A673 (cell line): ENCODE data around the gene TMEM106C. TPM values are rescaled to one million over a fixed set of nuclear protein-coding genes. Genes with fewer than 3 reads are reported as not detected.
A peak's percentile ranks its signal among the peaks of the same experiment; 100 is the strongest.

Experiments
- BruUV-seq: library from RNA; stranded (reverse); fragments of 400-500 nt; replicated peaks from 2 replicates; lab custom pipeline; 2021; lab: Mats Ljungman, UMichigan
- CTCF ChIA-PET: fragments of 300-600 bp; sonication (Branson Sonifier 250); formaldehyde crosslinking; loops from one replicate; lab custom pipeline; 2022; ENCODE audit warnings: antibody characterized with exemption; lab: Charles Lee
- POLR2A ChIA-PET: fragments of 300-600 bp; sonication (Branson Sonifier 250); formaldehyde crosslinking; loops from one replicate; lab custom pipeline; 2022; ENCODE audit warnings: antibody characterized with exemption; ENCODE audit not compliant: low non-redundant PET; lab: Charles Lee
- DNase-seq: peaks from one replicate; pipeline ENCODE4 v3.0.0-alpha.2; 2015; ENCODE audit warnings: low spot score
- H3K27ac ChIP-seq: fragments of 200-600 bp; sonication (generic); 2 replicates; pipeline ENCODE4 v1.5.1; 2016; ENCODE audit warnings: mixed run types, low read depth, mild to moderate bottlenecking, mixed read lengths, antibody characterized with exemption, low read length; ENCODE audit not compliant: poor library complexity, severe bottlenecking
- H3K27me3 ChIP-seq: fragments of 200-600 bp; sonication (generic); replicated peaks from 2 replicates; pipeline ENCODE4 v1.6.1; 2017; ENCODE audit warnings: mixed run types, low read depth, mild to moderate bottlenecking, mixed read lengths, antibody characterized with exemption, low read length; ENCODE audit not compliant: insufficient read depth, poor library complexity
- H3K36me3 ChIP-seq: fragments of 200-600 bp; sonication (generic); 2 replicates; pipeline ENCODE4 v1.6.1; 2016; ENCODE audit warnings: mixed run types, mild to moderate bottlenecking, mixed read lengths, antibody characterized with exemption, low read length; ENCODE audit not compliant: insufficient read depth, poor library complexity, severe bottlenecking
- H3K4me1 ChIP-seq: fragments of 200-600 bp; sonication (generic); 2 replicates; pipeline ENCODE4 v1.6.1; 2017; ENCODE audit warnings: mixed run types, mild to moderate bottlenecking, mixed read lengths, antibody characterized with exemption, low read length; ENCODE audit not compliant: insufficient read depth, poor library complexity, severe bottlenecking
- H3K4me3 ChIP-seq: fragments of 200-600 bp; sonication (generic); 2 replicates; pipeline ENCODE4 v1.5.1; 2016; ENCODE audit warnings: low read depth, mixed run types, mild to moderate bottlenecking, mixed read lengths, low read length; ENCODE audit not compliant: poor library complexity, severe bottlenecking
- H3K9me3 ChIP-seq: fragments of 200-600 bp; sonication (generic); 2 replicates; pipeline ENCODE4 v1.6.1; 2016; ENCODE audit warnings: mixed run types, low read depth, mild to moderate bottlenecking, mixed read lengths, antibody characterized with exemption, low read length; ENCODE audit not compliant: poor library complexity, severe bottlenecking
- EZH2 ChIP-seq: fragments of 200-600 bp; sonication (generic); IDR thresholded peaks from 2 replicates; pipeline ENCODE4 v1.6.1; 2017; ENCODE audit warnings: borderline replicate concordance, low read depth, mild to moderate bottlenecking, mixed read lengths, antibody characterized with exemption, low read length; ENCODE audit not compliant: poor library complexity, severe bottlenecking
- intact Hi-C: fragments of 100-400 bp; cut with micrococcal nuclease; formaldehyde crosslinking; loops from one replicate; pipeline ENCODE4 v1.10.0; 2022; ENCODE audit not compliant: unreplicated experiment
- total RNA-seq: library from RNA; stranded (reverse); gene quantifications from 2 replicates; pipeline ENCODE4 v1.2.3, GENCODE V29; 2021
- TF ChIP-seq, protein P1 (sequence below): fragments of 300-800, 200-600 bp; sonication (generic); conservative IDR thresholded peaks from 2 replicates; pipeline ENCODE4 v1.5.1; 2017; ENCODE audit warnings: low read depth, mild to moderate bottlenecking, antibody characterized with exemption, low read length, moderate library complexity, mixed read lengths

Gene TMEM106C
- total RNA-seq, 1 experiment from 2014 or later = 182 TPM

DNA sequence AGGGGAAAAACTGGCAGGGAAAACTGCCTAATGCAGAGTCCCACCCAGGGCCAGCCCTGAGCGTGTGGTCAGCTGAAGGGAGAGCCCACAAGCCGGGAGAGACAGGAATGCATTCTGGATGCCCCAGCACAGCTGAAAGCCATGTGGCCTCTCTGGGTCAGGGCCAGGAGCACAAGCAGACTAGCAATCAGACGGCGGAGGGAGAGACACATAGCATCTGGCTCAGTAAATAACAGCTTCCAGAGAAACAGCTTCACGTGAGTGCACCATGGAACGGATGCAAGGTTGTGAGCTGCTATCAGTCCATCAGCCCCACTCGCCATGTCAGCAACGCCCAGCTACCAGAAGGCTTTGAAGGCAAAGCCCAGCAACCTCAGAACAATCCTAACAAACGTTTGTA lies 28.2 kb upstream of the TMEM106C start:
- no peak for DNase-seq
- TF ChIP-seq, protein P1, sequence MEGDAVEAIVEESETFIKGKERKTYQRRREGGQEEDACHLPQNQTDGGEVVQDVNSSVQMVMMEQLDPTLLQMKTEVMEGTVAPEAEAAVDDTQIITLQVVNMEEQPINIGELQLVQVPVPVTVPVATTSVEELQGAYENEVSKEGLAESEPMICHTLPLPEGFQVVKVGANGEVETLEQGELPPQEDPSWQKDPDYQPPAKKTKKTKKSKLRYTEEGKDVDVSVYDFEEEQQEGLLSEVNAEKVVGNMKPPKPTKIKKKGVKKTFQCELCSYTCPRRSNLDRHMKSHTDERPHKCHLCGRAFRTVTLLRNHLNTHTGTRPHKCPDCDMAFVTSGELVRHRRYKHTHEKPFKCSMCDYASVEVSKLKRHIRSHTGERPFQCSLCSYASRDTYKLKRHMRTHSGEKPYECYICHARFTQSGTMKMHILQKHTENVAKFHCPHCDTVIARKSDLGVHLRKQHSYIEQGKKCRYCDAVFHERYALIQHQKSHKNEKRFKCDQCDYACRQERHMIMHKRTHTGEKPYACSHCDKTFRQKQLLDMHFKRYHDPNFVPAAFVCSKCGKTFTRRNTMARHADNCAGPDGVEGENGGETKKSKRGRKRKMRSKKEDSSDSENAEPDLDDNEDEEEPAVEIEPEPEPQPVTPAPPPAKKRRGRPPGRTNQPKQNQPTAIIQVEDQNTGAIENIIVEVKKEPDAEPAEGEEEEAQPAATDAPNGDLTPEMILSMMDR = no peak
- no peak for TF ChIP-seq EZH2
- no peaks in the 10 kb centered on the region for H3K27me3 ChIP-seq

DNA sequence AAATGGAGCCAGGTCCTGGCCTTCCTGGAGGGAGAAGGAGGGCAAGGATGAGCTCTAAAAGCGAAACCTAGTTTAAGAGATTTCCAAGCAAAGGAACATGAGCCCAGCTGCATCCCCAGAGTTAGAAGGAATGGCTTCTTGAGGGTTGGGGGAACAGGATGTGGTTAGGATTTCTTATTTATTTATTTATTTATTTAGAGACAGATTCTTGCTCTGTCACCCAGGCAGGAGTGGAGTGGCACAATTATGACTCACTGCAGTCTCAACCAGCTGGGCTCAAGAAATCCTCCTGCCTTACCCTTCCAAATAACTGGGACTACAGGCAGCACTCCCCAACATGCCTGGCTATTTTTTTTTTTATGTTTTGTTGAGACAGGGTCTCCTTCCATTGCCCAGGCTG lies 25.3 kb upstream of the TMEM106C start:
- Histone ChIP-seq H3K27ac (no peak overlapping the region), H3K36me3 (no peaks in the 10 kb centered on the region), H3K4me3 (no peak overlapping the region), H3K27me3 (no peaks in the 10 kb centered on the region), H3K9me3 (no peaks in the 10 kb centered on the region), H3K4me1 (no peaks in the 10 kb centered on the region)
- ChIA-PET POLR2A (no interaction called here), CTCF (no interaction called here)
- no peak for TF ChIP-seq EZH2
- TF ChIP-seq, protein P1 = no peak
- intact Hi-C loops = no loop called here
- peak; percentile 14 for DNase-seq
- BruUV-seq = no TSS peak

More for the DNA sequence above, 28.2 kb upstream of the TMEM106C start:
- H3K9me3 ChIP-seq = no peaks in the 10 kb centered on the region
- POLR2A ChIA-PET = no interaction called here
- BruUV-seq = no TSS peak
- no peaks in the 10 kb centered on the region for H3K36me3 ChIP-seq
- no peaks in the 10 kb centered on the region for H3K4me1 ChIP-seq
- H3K27ac ChIP-seq = no peak overlapping the region
- intact Hi-C loops = no loop called here
- H3K4me3 ChIP-seq = no peak overlapping the region
- CTCF ChIA-PET = no interaction called here

DNA sequence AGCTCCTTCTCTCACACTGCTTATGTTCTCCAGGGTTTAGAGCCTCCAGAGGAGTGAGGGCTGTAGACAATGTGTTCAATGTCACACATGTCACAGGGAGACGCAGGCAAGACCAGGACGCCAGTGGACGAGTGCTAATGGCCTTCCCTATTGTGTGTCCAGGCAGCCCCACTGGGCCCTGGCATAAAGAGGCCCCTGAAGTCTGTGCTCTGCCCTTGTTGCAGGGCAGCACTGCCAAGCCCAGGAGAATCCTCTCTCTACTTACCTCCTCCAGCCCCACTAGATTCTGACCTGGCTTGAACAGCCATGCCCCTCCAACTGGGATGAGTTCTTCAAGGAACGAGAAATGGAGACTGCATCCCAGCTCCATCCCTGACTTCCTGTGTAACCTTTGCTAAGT lies 24.8 kb upstream of the TMEM106C start:
- Histone ChIP-seq H3K4me3 (no peak overlapping the region), H3K27me3 (no peaks in the 10 kb centered on the region), H3K36me3 (no peaks in the 10 kb centered on the region), H3K9me3 (no peaks in the 10 kb centered on the region), H3K27ac (no peak overlapping the region), H3K4me1 (no peaks in the 10 kb centered on the region)
- intact Hi-C loops = no loop called here
- ChIA-PET CTCF (no interaction called here), POLR2A (no interaction called here)
- TF ChIP-seq EZH2 = no peak
- TF ChIP-seq, protein P1 = no peak
- BruUV-seq = no TSS peak
- no peak for DNase-seq
